ENCODE measurements around the gene DOCK11.
"Not testable (repeated sequence)": the region's sequence is repeated elsewhere in the genome, so short reads cannot be mapped to it uniquely, and the experiment has no call there.

The DOCK11 gene

GRCh38 chrX:118688935-118689334 is 193.3 kb downstream of the DOCK11 start:
- peak; percentile 3 for DNase-seq (ENCODE audit: low spot score)

- no peak for DNase-seq (ENCODE audit: low spot score)
Measured at GRCh38 chrX:118693843-118694242, 198.2 kb downstream of the DOCK11 start.

- no peak for DNase-seq (ENCODE audit: low spot score)
Measured at GRCh38 chrX:118694638-118695037, 199.0 kb downstream of the DOCK11 start.

GRCh38 chrX:118698516-118699170 is 203.0 kb downstream of the DOCK11 start:
- DNase-seq (ENCODE audit: low spot score) = no peak

GRCh38 chrX:118702741-118703140 is 207.1 kb downstream of the DOCK11 start:
- no peak for DNase-seq (ENCODE audit: low spot score)

- DNase-seq (ENCODE audit: low spot score) = no peak
Measured at GRCh38 chrX:118706681-118707080, 211.1 kb downstream of the DOCK11 start.

- DNase-seq (ENCODE audit: low spot score) = no peak
Measured at GRCh38 chrX:118714521-118714920, 218.9 kb downstream of the DOCK11 start.

GRCh38 chrX:118715917-118716316 is 220.3 kb downstream of the DOCK11 start:
- not testable (repeated sequence) for DNase-seq (ENCODE audit: low spot score)

GRCh38 chrX:118716833-118717232 is 221.2 kb downstream of the DOCK11 start:
- DNase-seq (ENCODE audit: low spot score) = not testable (repeated sequence)

GRCh38 chrX:118717678-118718391 is 222.2 kb downstream of the DOCK11 start:
- no peak for DNase-seq (ENCODE audit: low spot score)

GRCh38 chrX:118718737-118719136 is 223.1 kb downstream of the DOCK11 start:
- DNase-seq (ENCODE audit: low spot score) = no peak

GRCh38 chrX:118720058-118720707 is 224.6 kb downstream of the DOCK11 start:
- DNase-seq (ENCODE audit: low spot score) = no peak

GRCh38 chrX:118723376-118723775 is 227.8 kb downstream of the DOCK11 start:
- no peak for DNase-seq (ENCODE audit: low spot score)

- no peak for DNase-seq (ENCODE audit: low spot score)
Measured at GRCh38 chrX:118724365-118724764, 228.8 kb downstream of the DOCK11 start.

GRCh38 chrX:118724775-118725174 is 229.2 kb downstream of the DOCK11 start:
- DNase-seq (ENCODE audit: low spot score) = no peak

- no peak for DNase-seq (ENCODE audit: low spot score)
Measured at GRCh38 chrX:118726396-118726795, 230.8 kb downstream of the DOCK11 start.

GRCh38 chrX:118726887-118727685 is 231.5 kb downstream of the DOCK11 start, which contains the start of gene IL13RA1:
Gene IL13RA1, plus strand, starts transcription at chrX:118727606. Its CDS starts 33 bp downstream, at chrX:118727639.
- DNase-seq (ENCODE audit: low spot score) = peak; percentile 79

- DNase-seq (ENCODE audit: low spot score) = no peak
Measured at GRCh38 chrX:118727686-118728339, 232.2 kb downstream of the DOCK11 start.

GRCh38 chrX:118729042-118729652 is 233.5 kb downstream of the DOCK11 start:
- no peak for DNase-seq (ENCODE audit: low spot score)

GRCh38 chrX:118730500-118731247 is 235.1 kb downstream of the DOCK11 start:
- DNase-seq (ENCODE audit: low spot score) = no peak
